HG03066 (cell line): ENCODE measurements around the gene PRPF40B.
"Not testable (repeated sequence)": the region's sequence is repeated elsewhere in the genome, so short reads cannot be mapped to it uniquely, and the experiment has no call there.

Experiments
- ATAC-seq: cut with Tn5 transposase; IDR thresholded peaks from one replicate; pipeline ENCODE4 v1.9.1; 2021; ENCODE audit warnings: low read depth; ENCODE audit not compliant: unreplicated experiment

PRPF40B gene

DNA sequence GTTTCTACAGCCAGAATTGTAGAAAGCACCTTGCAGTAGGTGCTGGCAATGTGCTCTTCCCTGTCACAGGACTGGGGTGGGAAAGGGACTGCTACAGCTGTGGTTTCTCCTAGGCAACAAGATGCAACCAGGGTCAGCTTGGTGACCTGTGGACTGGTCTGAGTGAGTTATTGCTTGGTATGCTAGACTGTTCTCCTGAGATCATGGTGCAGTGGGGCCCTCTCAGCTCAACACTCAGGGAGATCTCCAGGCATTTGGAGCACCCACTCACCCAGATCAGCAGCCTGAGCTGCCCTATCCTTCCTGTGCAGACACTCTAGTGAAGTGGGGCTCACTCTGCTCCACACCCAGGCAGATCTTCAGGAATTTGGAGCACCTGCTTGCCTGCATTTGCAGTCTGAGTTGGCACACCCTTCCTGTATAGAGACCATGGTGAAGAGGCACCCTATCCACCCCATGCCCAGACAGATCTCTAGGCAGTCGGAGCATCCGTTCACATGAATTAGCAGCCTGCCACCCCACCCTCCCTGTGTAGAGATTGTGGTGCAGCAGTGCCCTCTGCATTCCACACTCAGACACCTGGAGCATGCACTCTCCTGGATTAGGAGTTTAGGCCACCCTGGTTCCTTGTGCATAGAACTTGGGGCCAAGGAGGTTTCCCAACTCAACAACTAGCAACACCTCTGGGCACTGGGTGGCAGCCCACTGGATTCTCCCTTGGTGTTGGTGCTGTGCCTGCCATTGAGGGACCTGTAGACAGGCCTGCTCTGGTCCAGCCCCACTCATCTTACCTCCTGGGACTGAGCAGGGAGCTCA is 14.1 kb upstream of the PRPF40B start:
- ATAC-seq = no peak

DNA sequence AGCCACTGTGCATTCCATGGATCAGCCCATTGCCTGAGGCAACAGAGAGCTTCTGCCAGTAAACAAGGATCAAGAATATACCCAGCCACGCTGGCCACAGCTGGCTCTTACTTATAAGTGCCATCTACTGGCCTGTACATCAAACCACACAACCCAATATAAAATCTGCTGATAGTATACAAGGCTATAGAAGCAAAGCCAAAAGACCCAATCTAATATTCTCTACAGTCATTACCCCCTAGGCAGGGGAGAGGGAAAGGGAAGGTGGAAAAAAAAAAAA is 13.5 kb upstream of the PRPF40B start:
- ATAC-seq = no peak

DNA sequence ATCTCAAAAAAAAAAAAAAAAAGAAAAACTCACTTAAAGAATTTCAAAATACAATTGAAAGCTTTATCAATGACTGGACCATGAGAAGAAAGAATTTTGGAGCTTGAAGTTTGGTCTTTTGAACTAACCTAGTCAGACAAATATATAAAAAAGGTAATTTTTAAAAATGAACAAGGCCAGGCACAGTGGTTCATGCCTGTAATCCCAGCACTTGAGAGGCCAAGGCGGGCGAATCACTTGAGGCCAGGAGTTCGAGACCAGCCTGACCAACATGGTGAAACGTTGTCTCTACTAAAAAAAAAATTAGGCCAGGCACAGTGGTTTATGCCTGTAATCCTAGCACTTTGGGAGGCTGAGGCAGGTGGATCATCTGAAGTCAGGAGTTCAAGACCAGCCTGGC is 12.6 kb upstream of the PRPF40B start:
- not testable (repeated sequence) for ATAC-seq

DNA sequence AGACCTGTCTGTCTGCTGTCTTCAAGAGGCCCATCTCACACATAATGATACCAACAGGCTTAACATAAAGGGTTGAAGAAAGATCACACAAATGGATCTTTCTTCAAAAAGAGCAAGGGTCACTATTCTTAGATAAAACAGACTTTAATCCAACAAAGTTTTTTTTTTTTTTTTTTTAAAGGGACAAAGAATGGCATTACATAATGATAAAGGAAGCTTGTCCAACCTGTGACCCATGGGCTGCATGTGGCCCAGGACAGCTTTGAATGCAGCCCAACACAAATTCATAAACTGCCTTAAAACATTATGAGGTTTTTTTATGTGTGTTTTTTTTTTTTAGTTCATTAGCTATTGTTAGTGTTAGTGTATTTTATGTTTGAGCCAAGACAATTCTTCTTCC is 11.2 kb upstream of the PRPF40B start:
- no peak for ATAC-seq

DNA sequence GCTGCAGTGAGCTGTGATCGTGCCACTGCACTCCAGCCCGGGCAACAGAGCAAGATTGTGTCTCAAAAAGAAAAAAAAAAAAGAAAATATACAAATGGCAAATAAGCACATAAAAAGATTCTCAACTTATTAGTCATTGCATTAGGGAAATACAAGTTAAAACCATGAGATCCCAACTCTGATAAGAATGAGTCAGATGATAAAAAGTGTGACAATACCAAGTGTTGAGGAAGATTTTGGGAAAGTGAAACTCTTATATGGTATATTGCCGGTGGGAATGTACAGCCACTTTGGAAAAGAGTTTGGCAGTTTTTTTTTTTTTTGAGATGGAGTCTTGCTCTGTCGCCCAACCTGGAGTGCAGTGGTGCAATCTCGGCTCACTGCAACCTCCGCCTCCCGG is 7.6 kb upstream of the PRPF40B start:
- no peak for ATAC-seq

DNA sequence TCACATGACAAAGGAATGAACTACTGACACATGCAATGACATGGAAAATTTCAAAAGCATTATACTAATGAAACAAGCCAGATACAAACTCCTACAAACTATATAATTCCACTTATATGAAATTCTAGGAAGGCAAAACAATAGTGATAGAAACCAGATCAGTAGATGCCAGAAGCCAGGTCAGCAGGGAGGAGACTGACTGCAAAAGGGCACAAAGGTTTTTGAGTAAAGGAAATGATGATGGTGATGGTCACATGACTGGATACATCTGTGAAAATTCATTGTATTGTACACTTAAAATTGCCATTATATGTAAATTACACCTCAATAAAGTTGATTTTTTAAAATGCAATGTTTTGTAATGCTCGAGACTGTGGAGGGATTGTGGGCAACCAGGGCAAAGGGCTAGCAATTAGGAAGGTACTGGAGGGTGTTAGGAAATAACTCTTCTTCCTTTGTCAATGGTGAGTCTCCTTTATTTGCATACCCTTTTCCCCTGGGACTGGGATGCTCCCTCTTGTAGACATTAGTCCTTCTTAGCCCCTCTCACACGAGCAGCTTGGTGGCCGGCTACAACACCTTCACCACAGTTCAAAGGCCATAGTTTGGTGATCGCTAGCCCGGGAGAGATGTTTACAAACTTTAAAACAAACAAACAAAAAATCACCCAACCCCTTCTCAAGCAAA is 6.7 kb upstream of the PRPF40B start:
- ATAC-seq = no peak

DNA sequence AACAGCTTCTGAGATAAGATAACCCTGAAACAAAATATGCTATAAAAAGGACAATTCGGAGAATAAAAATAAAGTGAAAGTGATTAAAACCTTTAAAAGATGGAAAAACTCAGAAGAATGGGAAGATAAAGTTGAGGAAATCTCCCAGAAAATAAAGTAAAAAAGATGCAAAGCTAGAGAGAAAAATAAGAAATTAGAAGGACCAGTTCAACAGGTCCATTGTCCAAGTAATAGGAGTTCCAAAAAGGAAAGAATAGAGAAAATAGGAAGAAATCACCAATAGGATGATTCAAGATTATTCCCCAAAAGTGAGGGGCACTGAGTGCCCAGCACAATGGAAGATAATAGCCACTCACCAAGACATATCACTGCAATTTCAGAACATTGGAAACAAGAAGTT is 4.8 kb upstream of the PRPF40B start:
- ATAC-seq = no peak

DNA sequence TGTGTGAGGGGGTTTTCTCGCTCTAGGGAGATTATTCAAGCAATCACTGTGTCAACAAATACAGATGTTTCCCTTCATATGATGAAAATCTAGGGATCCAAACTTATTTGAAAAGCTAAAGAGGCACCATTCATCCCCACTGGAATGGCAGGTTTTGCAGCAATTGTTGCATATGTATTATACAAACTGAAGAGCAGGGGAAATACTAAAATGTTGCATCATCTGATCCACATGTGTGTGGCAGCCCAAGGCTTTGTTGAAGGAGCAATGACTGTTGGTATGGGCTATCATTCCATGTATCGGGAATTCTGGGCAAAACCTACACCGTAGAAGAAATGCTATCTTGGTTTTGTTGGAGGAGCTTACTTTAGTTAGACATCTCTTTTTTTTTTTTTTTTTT is 4.1 kb upstream of the PRPF40B start:
- ATAC-seq = no peak

DNA sequence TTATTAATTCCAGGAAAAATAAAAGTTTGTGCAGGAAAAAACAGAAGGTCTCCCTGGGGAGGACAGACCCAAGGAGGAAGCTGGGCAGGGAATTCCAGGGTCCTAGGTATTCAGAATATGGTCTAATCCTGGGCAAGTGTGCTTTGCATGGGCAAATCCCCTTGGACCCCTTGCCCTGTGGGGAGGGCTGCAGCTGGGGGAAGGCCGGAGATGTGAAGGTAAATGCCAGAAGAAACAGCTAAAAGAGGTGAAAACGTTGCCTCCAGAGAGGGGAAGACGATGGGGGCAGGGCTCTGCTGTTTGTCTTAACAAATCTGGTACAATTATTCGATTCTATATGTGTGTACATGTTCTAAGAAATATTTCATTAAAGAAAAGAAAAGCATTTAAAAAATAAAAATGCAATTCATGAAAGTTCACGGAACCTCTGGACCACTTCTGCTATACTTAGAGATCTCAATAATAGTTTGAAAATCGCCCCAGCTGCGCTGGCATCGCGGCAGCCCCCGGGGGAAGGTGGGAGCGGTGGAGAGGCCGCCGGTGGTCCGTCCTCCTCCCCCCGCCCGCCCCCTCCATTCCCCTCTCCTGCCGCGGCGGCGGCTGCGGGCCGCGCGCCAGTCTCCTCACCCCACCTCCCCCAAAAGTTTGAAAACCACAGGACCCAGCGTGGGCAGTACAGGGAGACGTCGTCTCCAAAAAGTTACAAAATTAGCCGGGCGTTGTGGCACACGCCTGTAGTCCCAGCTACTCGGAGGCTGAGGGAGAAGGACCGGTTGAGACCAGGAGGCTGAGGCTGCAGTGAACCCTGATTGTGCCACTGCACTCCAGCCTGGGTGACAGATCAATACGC is 1.5 kb upstream of the PRPF40B start:
- ATAC-seq = no peak

DNA sequence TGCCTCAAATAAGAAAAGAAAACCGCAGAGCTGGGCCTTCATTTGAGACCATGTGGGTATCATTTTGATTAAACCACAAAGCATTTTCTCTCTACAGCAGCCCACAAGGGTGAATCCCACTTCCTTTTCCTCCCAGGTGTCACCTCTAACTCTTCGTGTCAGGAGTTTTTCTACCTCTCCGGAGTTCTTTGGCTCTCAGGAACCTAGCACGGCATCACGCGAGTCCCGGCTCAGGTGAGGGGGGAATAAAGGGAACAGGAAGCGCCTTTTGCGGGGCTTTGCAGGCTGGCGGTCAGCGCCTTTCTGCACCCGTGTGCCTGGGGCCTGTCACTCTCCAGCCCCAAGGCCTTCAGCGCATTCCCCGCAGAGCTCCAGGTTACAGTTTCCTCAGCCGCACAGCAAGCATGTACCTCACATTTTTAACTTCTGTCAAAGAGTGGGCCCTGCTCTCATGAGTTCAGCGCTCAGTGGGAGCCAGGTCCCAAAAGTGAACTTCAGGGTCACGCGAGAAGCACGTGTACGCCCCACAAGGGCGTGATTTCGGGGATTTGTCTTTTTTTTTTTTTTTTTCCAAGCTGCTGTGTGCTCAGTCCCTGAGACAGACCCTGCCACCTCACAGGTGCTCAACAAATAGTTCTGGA is 740 bp upstream of the PRPF40B start:
- ATAC-seq = peak; percentile 16

DNA sequence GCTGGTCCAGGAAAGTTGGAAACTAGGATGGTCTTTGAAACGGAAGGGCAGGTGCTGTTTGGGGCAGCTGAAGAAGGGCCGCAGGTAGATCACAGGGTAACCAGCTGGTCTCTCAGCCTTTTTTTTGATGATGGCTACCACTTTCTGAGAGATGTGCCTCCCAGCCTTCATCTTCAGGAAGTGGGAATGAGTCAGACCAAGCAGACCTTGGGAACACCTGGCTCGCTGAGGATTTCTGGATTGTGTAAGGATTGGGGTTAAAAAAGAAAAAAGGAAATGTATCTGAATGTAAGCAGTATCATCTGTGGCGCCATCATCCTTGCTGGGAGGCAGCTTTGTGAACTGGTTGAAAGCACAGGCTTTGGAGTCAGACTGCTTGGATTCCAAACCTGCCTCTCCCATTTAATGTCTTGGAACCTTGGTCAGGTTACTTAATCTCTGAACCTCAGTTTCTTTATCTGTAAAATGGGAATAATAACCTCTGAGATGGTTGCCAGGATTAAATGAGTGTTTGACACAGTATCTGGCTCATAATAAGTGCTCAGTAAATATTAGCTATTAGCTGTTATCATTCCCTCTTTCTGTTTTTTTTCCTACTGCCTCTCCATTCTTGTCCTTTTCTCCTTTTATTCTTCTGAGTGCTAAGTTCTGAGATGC is 1.7 kb downstream of the PRPF40B start:
- no peak for ATAC-seq

DNA sequence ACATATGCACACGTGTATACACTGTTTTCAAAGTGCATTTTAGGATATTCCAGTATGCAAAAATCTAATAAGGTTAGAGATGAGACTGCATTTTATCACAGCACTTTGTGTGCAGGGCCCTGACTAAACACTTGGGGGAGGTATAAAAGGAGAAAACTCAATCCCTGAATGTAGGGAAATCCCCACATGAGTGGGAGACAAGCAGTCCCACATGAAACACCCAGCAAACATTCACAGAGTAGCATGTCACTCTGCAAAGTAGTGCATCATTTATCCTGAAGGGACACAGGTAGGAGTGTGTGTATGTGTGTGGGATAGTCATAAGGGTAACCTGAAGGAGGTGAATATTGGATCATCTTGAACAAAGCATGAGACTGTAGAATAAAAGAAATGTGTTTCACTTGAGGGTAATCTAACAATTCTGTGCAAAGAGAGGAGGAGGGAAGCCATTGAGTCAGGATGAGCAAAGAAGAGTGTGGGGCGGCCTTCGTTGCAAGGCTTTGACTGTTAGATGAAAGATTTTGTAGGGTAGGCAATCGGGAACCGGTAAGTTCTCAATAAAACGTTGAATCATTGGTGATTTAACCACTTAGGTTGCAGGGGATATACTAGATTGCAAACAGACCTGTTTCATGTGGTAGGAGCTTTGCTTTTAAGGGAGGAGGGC is 2.9 kb downstream of the PRPF40B start:
- no peak for ATAC-seq

DNA sequence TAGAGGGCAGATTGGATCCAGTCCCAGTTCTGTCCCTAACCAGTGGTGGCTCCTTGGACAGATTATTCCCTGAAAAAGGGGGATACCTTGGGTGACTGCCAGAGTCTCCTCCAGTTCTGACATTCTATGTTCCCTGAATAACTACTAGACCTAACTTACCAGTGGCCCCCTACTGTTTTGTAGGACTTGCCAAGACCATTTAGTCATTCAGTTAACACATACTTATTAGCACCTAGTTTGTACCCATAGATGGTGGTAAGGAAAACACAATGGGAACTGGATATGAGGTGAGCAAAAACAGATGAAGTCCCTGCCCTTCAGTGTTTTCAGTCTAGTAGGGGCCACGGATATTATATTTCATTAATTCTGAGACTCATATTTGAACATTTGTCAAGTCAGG is 3.5 kb downstream of the PRPF40B start:
- ATAC-seq = no peak

DNA sequence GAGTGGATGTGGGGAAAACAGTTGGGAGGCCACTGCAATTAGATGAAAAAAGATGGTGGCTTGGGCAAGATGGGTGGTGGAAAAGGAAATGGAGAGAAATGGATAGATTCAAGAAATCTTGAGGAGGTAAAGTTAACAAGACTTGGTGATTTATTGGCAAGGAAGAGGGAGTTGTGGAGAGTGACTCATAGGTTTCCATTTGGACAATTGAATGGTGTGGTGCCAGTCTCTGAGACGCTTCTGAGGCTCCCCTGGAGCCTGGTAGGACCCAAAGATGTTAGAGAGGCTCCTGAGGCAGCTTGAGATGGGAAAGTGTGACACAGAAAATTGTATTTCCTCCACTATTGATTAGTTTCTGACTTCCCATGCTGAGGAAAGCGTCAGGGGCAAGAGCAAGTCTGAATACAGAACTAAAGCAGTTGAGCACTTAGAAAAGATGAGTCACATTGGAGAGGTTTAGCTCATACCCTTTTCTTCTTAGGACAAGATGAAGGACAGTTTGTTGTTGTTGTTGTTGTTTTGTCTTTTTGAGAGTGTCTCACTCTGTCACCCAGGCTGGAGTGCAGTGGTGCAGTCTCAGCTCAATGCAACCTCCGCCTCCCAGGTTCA is 4.5 kb downstream of the PRPF40B start:
- ATAC-seq = no peak

DNA sequence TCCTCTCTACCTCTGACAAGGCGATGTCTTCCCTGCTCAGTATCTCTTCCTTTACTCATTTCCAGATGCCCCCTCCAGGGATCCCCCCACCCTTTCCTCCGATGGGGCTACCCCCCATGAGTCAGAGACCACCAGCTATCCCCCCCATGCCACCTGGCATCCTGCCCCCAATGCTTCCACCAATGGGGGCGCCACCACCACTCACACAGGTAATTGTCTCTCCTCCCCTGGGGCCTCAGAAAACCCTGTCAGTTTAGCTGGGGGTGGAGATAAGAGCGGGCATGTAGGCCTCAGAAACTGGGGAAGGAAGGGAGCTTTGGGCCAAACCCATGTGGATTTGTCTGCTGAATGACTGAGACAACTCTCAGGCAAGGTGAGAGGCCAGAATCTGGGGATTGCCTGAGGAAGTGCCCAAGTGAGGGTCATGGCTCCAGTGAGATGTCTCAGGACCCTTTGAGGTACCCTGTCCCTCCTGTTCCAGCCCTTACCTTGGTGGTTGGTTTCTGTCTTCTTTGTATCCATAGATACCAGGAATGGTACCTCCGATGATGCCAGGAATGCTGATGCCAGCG is 8.1 kb downstream of the PRPF40B start:
- ATAC-seq = no peak

DNA sequence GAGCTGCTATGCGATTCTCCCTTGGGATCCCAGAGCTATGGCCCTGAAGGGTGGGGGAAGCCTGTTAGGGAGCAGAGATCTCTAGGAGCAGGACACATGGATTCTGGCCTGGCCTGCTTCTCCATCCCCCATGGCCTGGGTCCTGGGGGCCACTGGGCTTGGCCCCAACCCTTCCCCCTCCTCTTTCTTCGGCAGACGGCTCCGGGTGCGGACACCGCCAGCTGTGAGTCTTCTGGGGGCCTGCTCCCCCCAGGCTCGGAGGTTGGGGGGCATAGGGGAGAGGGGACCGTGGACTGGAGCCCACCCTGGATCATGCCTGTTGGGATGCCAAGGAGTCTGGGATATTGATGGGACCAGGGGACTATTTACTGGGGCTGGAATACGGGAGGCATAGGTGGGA is 9.0 kb downstream of the PRPF40B start:
- no peak for ATAC-seq

DNA sequence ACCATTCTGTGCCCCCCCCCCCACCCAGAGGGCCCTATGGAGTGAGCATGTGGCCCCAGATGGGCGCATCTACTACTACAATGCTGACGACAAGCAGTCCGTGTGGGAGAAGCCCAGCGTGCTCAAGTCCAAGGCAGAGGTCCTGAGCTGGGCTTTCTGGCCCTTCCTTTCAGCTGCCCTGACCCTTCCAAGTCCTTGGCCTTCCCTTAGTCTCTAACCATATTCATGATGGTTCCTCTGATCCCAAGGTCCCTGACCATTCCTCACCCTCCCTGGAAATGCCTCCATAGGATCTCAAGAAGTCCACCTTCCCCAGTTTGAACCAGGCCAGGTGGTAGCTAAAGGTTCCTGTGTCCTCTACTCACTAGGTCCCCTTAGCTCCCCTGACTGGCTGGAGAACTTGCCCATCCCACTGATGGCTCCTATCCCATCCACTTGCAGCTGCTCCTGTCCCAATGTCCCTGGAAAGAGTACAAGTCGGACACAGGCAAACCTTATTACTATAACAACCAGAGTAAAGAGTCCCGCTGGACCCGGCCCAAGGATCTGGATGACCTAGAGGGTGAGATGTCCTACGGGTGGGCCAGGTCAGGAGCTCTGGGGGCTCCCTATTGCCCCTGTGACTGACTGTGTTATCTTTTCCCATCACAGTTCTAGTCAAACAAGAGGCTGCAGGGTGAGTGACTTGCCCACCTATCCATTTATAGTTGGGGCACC is 9.8 kb downstream of the PRPF40B start:
- ATAC-seq = no peak

DNA sequence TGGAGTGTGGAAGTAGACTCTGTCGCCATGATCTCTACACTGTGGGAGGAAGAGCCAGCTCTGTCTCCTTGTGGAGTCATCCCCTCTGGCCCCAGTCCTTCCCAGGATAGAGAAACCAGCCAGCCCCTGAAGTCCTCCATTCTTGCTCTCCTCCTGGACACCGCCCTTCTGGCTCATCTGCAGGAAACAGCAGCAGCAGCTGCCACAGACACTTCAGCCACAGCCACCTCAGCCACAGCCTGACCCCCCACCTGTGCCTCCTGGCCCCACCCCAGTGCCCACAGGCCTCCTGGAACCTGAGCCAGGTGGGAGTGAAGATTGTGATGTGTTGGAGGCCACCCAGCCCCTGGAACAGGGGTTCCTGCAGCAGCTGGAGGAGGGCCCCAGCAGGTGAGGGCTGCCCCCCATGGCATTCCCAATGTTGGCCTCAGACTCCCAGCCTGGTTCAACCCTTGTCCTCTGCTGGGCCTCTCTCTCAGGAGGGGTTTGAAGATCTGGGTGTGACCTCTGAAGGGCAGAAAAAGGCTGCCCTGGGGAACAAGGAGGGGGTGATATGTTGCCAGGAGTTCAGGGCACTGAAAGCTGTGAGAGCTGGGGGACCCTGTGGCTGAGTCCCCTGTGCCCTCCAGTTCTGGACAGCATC is 10.5 kb downstream of the PRPF40B start:
- ATAC-seq = no peak
